GM18870 (cell line): ENCODE measurements around the gene TRAPPC11.

Source experiments
- ATAC-seq: cut with Tn5 transposase; IDR thresholded peaks from one replicate; pipeline ENCODE4 v1.9.1; 2021; ENCODE audit warnings: moderate library complexity; ENCODE audit not compliant: unreplicated experiment

TRAPPC11 gene

GRCh38 chr4:183757060-183757459 lies 98.0 kb downstream of the TRAPPC11 start:
- ATAC-seq = no peak

- no peak for ATAC-seq
Measured at GRCh38 chr4:183758061-183758757, 99.1 kb downstream of the TRAPPC11 start.

- no peak for ATAC-seq
Measured at GRCh38 chr4:183758758-183759447, 99.8 kb downstream of the TRAPPC11 start.

- ATAC-seq = no peak
Measured at GRCh38 chr4:183760326-183760725, 101.2 kb downstream of the TRAPPC11 start.
